HG02938 (cell line): ENCODE measurements around the gene N4BP2L2.
"Not testable (repeated sequence)": the region's sequence is repeated elsewhere in the genome, so short reads cannot be mapped to it uniquely, and the experiment has no call there.

Experiments
- ATAC-seq: cut with Tn5 transposase; IDR thresholded peaks from one replicate; pipeline ENCODE4 v1.9.1; 2021; ENCODE audit warnings: mild to moderate bottlenecking, moderate library complexity; ENCODE audit not compliant: unreplicated experiment

N4BP2L2 gene

GRCh38 chr13:32538621-32539246 is at the start of gene N4BP2L2:
Gene N4BP2L2 (minus strand): TSS chr13:32538795. CDS start chr13:32537027, 1,768 bp downstream.
- peak; percentile 96 for ATAC-seq

GRCh38 chr13:32587811-32588170 is 49.2 kb upstream of the N4BP2L2 start:
- no peak for ATAC-seq

GRCh38 chr13:32587011-32587810 is 48.6 kb upstream of the N4BP2L2 start:
- ATAC-seq: peak; percentile 41

DNA sequence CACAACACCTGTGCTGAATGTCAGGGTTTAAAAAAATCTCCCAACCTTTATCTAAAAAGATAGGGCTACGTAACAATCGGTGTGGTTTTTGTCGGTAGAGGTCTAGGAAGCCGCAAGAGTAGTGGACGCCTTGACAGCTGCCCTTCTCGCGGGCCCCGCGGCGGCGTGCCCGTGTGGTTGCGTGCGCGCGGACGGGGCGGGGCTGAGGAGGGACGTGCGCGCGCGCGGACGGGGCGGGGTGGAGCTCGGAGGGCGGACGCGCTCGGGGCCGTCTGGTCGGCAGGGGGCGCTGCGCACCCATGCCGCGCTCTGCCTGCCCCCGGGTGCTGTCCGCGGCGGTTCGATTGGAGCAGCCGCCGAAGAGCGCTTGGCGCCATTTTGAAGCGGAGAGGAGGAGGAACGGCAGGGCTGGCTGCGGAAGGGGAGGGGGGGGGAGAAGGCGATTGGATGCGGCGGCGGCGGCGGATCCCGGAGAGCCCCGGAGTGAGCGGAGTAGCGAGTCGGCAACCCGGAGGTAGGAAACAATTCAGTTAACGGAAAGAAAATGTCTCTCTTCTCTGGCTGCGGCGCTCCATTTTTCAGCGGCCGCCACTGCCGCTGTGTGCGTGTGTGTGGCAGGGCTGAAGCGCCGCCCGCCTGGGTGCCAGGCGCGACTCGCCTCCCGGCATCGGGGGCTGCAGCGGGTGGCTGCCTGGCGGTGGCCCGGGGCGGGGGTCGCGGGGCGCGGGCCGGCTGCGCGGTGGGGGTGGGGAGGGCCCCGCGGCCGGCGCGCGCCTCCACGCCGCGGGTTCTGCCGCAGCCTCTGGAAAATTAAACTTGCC is 47.7 kb upstream of the N4BP2L2 start, which contains the start of gene PDS5B:
Gene PDS5B, plus strand, starts transcription at position 373 of the 821 bp plus-strand sequence. CDS start 62,321 bp downstream, outside the sequence.
- peak; percentile 80 for ATAC-seq

GRCh38 chr13:32585550-32586079 is 47.0 kb upstream of the N4BP2L2 start:
- ATAC-seq: no peak

GRCh38 chr13:32582991-32583390 is 44.4 kb upstream of the N4BP2L2 start:
- no peak for ATAC-seq

GRCh38 chr13:32582281-32582680 is 43.7 kb upstream of the N4BP2L2 start:
- ATAC-seq: no peak

DNA sequence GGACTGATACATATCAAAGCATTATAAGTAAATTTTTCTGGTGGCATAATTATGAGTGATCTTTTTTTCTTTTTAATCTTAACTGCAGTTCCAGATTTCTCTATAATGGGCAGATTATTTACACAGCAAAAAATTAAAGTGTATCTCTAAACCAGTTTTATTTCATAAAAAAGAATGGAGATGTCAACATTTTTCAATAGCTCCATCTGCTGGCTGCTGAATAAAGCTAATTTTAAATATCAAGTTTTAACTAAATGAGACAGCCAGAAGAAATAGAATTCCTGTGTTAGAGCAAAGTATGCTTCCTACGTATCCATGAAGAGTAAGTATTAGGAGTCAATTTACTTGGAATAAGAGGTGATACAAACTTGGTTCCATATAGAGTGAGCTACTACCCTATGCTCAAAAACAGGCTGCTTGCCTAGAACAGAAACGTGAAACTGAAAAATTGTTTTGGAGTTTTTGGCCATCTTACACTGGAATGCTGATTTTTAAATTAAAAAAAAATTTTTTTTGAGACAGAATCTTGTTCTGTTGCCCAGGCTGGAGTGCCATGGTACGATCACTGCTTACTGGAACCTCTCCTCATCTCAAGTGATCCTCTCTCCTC is 42.7 kb upstream of the N4BP2L2 start:
- ATAC-seq: no peak

GRCh38 chr13:32577032-32577431 is 38.4 kb upstream of the N4BP2L2 start:
- ATAC-seq: no peak

DNA sequence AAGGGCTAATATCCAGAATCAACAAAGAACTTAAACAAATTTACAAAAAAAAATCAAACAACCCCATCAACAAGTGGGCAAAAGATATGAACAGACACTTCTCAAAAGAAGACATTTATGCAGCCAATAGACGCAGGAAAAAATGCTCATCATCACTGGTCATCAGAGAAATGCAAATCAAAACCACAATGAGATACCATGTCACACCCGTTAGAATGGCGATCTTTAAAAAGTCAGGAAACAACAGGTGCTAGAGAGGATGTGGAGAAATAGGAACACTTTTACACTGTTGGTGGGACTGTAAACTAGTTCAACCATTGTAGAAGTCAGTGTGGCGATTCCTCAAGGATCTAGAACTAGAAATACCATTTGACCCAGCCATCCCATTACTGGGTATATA is 37.1 kb upstream of the N4BP2L2 start:
- not testable (repeated sequence) for ATAC-seq

DNA sequence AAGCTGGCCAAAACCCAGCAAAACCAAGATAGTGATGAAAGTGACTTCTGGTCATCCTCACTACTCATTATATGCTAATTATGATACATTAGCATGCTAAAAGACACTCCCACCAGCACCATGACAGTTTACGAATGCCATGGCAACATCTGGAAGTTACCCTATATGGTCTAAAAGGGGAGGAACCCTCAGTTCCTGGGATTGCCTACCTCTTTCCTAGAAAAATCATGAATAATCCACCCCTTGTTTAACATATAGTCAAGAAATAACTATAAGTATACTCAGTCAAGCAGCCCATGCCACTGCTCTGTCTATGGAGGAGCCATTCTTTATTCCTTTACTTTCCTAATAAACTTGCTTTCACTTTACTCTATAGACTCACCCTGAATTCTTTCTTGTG is 22.2 kb upstream of the N4BP2L2 start:
- ATAC-seq: not testable (repeated sequence)

DNA sequence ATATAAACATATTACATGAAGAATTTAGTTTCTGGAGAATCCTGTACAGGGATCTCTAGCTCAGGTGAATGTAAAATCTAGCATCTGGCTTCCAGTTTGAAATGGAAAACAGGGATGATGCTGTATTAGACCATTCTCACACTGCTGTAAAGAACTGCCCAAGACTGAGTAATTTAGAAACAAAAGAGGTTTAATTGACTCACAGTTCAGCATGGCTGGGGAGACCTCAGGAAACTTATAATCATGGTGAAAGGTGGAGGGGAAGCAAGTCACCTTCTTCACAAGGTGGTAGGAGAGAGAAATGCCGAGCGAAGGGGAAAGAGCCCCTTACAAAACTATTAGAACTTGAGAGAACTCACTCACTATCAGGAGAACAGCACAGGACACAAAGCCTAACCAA is 17.0 kb upstream of the N4BP2L2 start:
- no peak for ATAC-seq

- no peak for ATAC-seq
Observed at GRCh38 chr13:32553720-32554119, 15.1 kb upstream of the N4BP2L2 start.

DNA sequence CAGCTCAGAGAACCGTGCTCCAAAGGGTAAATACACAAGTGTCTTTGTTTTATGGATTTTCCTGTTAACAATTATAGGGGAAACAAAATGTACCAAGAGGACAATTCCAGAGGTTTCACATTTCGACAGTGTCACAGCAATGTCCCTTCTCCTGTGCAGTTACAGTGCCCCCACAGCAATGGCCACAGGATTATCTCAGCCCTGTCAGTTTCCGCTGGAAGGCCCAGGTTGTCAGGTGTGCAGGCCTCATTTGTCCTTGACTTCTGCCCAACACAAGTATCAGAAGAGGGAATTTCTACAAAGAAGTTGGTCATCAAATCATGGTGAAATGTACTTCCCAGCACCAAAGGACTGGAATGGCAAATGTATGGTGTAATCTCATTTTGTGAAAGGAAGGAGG is 11.2 kb upstream of the N4BP2L2 start:
- no peak for ATAC-seq

- ATAC-seq: no peak
Observed at GRCh38 chr13:32548837-32549236, 10.2 kb upstream of the N4BP2L2 start.

- ATAC-seq: no peak
Observed at GRCh38 chr13:32545083-32545482, 6.5 kb upstream of the N4BP2L2 start.

- no peak for ATAC-seq
Observed at GRCh38 chr13:32542221-32542620, 3.6 kb upstream of the N4BP2L2 start.

DNA sequence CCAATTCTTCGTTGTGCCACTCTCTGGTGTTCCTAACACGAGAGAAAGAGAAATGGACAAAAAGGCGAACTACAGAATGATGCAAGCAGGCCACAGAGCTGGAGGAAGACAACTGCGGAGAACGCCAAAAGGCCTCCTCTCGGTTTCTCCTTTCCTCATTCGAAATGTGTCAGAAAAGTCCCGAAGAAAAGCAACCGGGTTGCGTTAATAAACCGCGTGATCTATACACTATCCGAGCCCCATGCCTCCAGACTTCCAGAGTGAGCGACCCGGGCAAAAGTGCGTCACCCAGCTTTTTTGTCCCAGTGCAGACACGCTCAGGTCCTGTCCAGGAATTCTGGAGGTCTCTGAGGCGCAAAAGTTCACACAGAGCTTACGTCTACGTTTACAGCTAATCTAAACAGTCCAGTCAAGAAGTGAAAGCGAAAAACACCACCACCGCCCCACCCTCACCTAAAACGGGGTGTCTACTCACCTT is 413 bp downstream of the N4BP2L2 start:
- peak; percentile 83 for ATAC-seq

- no peak for ATAC-seq
Observed at GRCh38 chr13:32537580-32538142, 934 bp downstream of the N4BP2L2 start.

DNA sequence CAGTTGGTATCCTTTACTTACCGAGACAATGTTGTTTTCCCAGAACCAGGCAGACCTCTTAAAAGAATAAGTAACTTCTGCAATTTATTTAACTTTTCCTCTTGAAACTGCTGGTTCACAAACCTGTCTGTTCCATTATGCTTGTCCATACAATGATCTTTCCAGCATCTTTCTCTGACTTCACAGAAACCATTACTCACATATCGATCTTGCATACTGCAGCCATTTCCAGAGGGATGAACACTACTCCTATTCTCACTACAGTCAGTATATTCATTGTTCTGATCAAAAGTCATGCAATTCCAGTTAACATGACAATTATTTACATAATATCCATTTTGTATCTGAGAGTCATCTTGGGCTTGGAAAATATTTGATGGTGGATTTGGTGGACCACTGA is 2.8 kb downstream of the N4BP2L2 start:
- no peak for ATAC-seq
